Measurements from ENCODE around the gene UBAP2.
"Not testable (repeated sequence)": the region's sequence is repeated elsewhere in the genome, so short reads cannot be mapped to it uniquely, and the experiment has no call there.

Gene UBAP2

DNA sequence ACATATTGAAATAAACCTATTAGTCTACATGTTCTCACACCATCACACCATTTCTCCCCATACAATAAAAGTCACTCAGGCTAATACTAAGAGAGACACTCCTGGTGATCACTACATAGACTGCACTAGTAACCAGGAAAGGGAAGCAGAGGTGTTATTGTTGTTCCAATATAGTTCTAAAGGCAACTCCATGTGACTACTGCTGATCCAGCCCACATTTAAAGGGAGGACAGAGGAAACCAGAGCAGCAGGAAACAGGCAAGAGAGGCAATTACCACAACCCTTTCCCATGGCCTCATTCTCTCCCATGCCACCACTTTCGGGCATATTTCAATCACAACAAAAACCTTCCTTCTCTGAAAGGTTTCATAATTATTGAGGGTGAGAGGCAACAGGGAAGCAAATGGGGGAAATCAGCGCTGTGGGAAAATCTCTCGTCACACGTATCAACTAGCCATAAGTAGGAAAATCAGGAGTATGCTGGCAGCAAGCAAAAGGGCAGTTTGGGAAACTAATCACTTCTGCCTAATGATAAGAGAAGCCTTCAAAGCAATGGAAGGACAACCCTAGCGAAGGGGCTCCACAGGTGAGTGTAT lies 1.8 kb downstream of the UBAP2 start:
- DNase-seq (ENCODE audit: low spot score), result no peak

DNA sequence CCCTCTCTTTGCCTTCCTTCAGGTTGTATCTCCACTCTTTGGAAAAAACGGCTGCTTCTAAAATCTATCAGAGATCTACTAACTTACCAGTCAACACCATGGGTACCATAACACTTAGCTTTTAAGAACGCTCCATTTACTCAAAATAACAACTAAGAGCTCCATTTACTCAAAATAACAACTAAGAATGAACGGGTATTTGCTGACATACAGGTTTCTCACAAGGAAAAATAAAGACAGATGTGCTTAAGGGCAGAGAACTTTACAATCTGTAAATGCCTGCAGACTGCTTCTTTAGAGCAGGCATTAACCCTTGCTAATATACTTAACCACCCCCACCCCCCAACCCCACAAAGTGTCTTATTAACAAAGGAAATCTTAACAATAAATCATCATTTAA lies 2.8 kb downstream of the UBAP2 start:
- no peak for DNase-seq (ENCODE audit: low spot score)

DNA sequence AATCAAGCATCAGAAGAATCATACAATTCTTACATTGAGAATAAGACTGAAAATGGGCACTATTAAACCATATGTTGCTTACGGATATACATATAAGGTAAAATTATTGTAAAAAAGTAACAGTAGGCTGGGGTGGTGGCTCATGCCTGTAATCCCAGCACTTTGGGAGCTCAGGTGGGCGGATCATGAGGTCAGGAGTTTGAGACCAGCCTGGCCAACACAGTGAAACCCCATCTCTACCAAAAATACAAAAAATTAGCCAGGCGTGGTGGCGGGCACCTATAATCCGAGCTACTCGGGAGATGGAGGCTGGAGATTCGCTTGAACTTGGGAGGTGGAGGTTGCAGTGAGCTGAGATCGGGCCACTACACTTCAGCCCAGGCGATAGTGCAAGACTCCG lies 6.6 kb downstream of the UBAP2 start:
- DNase-seq (ENCODE audit: low spot score), result not testable (repeated sequence)

DNA sequence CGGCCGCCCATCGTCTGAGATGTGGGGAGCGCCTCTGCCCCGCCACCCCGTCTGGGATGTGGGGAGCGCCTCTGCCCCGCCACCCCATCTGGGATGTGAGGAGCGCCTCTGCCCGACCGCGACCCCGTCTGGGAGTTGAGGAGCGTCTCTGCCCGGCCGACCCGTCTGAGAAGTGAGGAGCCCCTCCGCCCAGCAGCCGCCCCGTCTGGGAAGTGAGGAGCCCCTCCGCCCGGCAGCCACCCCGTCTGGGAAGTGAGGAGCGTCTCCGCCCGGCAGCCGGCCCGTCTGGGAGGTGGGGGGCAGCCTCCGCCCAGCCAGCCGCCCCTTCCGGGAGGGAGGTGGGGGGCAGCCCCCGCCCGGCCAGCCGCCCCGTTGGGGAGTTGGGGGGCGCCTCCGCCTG lies 9.8 kb downstream of the UBAP2 start:
- not testable (repeated sequence) for DNase-seq (ENCODE audit: low spot score)

DNA sequence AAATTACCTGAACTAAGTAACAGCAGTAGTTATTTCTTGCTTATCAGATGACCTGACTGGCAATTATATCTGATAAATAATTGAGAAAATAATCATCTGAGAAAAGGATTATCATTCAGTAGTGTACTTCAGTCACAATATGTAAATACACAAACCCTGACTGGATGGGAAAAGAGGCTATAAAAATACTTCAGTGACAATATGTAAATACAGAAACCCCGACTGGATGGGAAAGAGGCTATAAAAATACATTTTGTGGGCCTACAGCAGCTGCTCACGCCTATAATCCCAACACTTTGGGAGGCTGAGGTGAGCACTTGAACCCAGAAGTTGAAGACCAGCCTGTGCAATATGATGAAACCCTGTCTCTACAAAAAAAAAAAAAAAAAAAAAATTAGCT lies 11.1 kb downstream of the UBAP2 start:
- DNase-seq (ENCODE audit: low spot score), result no peak

DNA sequence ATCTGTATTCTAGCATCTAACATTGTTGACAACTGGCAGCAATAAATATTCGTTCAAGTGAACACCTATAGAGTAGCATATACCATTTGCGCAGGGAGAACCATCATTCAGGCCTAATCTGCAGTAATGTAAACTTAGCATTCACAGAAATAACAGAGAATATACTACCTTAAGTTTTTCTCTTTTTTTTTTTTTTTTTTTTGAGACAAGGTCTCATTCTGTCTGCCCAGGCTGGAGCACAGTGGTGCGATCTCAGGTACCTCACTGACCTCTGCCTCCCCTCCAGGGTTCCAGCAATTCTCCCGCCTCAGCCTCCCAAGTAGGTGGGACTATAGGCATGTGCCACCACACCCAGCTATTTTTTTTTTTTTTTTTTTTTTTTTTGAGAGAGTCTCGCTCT lies 12.1 kb downstream of the UBAP2 start:
- DNase-seq (ENCODE audit: low spot score), result no peak

DNA sequence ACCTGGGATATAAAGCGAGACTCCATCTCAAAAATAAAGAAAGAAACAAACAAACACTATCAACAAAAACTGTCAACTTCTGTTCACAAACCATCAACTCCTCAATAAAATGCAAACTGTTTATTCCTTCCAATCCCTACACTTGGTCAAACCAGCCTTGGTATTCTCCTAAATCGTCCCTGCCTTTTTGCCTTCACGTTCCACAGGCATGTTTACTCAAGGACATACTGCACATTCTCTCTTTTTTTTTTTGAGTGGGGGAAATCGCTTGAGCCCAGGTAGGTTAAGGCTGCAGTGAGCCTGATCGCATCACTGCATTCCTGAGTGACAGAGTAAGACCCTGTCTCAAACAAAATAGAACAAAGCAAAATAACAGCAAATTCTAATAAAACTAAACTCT lies 13.0 kb downstream of the UBAP2 start:
- DNase-seq (ENCODE audit: low spot score), result no peak

DNA sequence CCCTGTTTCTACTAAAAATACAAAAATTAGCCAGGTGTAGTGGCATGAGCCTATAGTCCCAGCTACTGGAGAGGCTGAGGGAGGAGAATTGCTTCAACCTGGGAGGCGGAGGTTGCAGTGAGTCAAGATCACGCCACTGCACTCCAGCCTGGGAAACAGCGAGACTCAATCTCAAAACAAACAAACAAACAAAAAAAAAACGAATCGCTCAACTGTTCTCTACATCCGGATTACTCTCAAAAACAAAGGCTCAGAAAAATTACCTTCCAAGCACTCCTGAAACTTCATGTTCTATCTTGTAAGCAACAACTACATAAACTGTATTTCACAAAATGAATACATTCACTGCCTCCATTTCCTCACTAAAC lies 14.0 kb downstream of the UBAP2 start:
- DNase-seq (ENCODE audit: low spot score), result no peak

DNA sequence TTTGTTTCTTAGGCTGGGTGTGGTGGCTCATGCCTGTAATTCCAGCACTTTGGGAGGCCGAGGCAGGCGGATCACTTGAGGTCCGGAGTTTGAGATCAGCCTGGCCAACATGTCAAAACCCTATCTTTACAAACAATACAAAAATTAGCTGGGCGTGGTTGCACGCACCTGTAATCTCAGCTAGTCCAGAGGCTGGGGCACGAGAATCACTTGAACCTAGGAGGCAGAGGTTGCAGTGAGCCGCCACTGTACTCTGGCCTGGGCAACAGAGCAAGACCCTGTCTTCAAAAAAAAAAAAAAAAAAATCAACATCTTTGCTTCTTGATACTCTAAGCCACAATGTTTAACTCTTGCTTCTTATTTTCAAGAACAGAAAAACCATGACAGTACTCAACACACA lies 16.1 kb downstream of the UBAP2 start:
- no peak for DNase-seq (ENCODE audit: low spot score)

DNA sequence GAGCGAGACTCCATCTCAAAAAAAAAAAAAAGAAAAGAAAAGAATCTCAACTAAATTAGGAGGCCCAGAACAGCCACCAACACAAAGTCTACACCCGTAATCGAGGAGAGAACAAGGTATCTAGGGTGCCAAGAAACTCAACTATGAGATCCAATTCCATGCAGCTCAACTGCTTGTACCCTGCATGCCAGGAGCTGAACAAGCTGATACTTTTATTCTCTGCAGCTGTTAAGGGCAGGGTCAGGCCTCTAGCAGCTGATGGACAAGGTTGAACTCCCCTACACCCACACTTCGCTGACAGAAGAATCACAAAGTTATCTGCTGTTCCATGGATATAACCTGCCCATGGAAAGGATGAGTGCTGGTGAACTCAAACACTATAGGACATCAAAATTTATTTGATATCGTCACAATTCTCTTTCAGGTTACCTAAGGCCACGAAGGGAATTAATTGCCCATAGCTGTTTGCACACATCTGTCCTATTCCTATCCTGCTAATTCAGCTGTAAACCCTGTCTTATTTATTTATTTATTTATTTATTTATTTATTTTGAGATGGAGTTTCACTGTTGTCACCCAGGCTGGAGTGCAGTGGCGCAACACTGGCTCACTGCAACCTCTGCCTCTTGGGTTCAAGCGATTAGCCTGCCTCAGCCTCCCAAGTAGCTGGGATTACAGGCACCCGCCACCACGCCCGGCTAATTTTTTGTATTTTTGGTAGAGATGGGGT lies 20.7 kb downstream of the UBAP2 start:
- no peak for DNase-seq (ENCODE audit: low spot score)

DNA sequence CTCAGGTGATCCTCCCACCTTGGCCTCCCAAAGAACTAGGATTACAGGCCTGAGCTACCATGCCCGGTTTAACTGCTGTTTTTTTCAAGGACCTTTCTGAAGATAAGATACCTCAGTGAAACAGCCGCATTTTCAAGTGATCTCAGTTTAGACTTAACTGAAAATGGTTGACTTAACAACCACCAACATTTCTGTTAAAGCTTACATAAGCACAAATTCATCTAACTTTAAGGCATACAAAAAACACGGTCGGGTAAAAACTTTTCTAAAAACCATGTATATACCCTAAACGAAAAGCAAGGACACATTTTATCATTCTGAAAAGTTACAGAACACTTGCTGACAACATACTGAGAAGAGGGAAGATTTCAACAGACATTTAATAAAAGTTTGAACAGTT lies 22.9 kb downstream of the UBAP2 start:
- no peak for DNase-seq (ENCODE audit: low spot score)

DNA sequence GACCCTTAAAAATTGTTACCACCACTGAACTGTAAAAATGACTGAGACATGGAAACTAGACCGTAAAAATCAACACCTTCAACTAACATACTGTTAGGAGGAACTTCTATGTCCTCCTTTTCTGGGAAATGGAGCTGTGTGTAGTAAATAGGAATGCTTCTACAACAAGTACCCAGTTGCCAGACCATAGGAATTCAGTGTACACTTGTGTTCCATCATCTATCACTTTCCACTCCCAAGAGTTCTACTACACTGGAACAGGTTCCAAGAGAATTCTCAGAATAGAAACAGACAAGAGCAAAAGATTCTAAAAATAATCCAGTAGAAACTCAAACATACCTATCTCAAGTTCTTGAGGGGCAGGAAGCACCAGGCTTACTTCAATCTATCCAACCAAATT lies 23.6 kb downstream of the UBAP2 start:
- DNase-seq (ENCODE audit: low spot score), result peak; percentile 12

DNA sequence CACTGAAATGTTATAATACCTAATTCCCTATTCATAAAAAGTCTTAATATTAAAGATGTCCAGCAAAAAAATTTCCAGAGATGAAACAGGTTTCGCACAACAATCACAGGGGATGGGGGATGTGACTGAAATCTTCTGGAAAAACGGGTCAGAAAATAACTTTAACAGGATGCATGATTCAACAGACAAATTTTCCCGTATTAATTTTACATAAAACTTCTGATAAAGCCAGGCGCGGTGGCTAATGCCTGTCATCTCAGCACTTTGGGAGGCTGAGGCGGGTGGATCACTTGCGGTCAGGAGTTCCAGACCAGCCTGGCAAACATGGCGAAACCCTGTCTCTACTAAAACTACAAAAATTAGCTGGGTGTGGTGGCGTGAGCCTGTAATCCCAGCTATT lies 24.2 kb downstream of the UBAP2 start:
- DNase-seq (ENCODE audit: low spot score), result not testable (repeated sequence)

DNA sequence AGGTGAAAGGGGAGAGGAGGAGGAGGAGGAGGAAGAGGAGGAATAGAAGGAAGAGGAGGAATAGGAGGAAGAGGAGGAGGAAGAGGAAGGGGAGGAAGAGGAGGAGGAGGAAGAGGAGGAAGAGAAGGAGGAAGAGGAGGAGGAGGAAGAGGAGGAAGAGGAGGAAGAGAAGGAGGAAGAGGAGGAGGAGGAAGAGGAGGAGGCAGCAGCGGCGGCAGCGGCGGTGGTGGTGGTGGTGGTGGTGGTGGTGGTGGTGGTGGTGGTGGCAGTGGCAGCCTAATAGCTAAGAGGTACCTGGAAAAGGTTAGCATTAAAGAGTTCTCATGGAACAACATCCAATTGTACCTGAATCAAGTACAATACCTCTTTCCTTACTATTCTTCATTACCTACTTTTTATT lies 32.5 kb downstream of the UBAP2 start:
- no peak for DNase-seq (ENCODE audit: low spot score)

DNA sequence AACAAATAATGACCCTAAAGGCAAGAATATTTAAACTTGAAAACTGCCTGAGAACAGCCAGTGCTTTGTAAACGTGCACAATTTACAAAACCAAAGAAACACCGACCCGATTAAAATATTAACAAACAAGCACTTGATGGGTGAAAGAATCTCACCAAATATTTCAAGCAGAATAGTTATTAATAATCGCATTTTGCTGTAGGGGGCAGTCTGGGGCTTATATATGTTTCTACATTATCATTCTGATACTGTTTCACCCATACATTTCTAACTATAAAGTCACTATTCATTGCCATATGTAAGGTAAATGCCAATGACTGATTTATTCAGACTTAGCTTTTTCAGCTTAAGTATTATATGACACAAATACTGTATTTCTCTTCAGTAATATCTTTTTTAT lies 37.7 kb downstream of the UBAP2 start:
- no peak for DNase-seq (ENCODE audit: low spot score)

DNA sequence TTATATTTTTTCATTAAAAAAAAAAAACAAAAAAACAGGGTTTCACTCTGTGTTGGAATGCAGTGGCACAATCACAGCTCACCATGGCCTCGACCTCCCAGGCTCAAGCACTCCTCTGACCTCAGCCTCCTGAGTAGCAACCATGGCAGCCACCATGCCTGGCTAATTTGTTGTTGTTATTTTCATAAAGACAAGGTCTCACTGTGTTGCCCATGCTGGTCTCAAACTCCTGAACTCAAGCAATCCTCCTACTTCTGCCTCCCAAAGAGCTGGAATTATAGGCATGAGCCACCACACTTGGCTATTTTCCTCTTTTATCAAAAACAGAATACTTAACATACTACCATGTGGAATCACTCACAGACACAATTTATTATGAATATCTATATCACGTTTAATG lies 46.7 kb downstream of the UBAP2 start:
- no peak for DNase-seq (ENCODE audit: low spot score)

DNA sequence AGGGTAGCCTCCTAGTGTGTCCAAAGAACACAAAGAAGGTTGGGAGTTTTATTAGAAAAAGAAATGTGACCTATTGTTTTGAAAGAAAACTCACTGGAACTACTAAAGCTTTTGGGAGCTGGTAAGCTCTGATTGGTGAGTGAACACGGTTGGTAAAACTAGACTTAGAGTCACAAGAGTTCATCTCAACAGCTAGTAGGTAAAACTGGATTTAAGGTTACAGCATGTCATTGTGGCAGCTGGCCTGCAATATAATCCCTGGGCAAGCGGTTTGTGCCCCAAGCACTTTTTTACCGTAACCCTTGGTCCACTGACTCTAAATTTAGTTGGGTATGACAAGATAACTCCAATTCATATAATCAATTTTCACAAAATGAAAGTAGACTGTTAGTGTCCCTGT lies 47.4 kb downstream of the UBAP2 start:
- no peak for DNase-seq (ENCODE audit: low spot score)

DNA sequence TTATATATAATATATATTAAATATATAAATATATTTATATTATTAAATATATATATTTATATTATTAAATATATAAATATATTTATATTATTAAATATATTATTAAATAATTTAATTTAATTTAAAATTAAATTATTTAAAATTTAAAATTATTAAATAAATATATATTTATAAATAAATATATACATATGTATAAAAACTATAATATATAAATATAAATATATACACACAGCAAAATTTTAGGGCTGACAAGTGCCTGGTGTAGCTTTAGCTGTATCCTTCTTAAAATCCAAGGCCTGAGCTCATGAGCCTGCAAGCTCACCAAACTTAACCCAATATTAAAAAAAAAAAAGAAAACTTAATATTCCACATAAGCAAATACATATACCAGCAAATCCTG lies 53.2 kb downstream of the UBAP2 start:
- DNase-seq (ENCODE audit: low spot score), result no peak

DNA sequence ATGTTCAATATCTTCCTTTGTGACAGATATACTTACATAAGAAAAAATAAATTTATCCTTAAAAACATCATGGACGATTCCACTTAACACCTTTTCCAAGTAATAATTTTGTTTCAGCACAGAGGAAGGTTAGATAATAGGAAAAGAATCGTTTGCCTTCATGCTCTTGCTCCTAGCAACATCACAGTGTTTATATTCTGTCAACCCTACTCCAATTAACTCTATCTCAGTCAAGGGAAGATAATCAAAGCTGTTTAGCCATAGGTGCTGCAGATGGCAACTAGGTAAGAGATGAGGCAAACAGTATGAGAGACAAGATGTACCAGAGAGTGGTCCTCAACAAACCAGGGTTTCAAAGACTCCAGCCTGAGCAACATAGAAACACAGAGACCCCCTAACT lies 55.6 kb downstream of the UBAP2 start:
- DNase-seq (ENCODE audit: low spot score), result no peak

DNA sequence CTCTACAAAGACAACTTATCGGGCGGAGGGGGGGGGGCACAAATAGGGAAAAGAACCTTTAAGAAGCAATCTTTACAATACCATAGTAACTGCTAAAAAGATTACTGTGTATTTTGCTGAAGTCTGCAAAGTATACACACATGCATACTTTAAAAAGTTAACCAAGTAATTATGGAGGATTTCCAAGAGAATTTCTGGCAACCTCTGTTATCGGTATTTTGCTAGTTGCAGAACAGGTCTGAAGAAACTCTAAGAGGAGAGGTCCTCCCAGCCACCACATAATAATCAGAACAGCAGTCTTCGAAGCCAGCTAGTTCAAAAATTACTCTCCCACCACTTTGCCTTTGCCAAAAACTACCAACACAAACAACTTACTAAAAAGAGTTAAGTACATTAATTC lies 56.1 kb downstream of the UBAP2 start:
- DNase-seq (ENCODE audit: low spot score), result no peak

DNA sequence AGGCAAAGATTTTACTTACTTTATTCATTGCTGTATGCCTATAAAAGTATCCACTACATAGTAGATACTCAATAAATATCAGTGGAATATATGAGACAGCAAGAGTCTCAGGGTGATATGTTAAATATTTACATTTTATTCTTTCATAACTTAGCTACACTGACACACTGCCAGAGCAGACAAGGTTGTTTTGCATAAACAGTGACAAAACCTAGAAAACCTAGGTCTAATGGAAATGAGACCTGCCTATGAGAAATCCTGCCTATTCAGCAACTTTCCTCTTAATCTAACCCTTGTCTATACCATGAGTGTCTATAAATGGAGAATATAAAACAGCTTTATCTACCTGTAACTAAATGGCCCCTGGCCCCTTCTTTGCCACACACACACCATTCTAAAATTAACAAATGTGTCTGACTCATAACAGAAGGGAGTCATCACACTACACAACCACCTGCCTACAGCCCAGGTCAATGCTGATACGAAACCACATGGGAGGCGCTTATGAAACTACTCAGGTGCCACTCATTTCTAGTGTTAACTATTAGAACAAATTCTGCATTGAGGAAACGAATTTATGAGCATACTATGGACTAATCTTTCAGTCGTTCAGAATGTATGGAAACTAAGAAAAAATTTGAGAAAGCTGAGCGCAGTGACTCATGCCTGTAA lies 60.3 kb downstream of the UBAP2 start:
- no peak for DNase-seq (ENCODE audit: low spot score)

DNA sequence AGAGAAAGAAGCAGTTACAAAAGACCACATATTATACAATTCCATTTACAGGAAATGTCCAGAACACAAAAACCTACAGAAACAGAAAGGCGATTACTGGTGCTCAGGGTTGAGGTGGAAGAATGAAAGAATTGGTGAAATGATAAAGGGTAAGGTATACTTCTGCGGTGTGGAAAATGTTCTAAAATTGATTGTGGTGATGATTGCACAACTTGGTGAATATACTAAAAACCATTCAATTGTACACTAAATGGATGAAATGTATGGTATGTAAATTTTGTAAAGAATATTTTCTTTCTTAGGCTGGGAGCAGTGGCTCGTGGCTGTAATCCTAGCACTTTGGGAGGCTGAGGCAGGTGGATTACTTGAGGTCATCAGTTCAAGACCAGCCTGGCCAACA lies 72.3 kb downstream of the UBAP2 start:
- no peak for DNase-seq (ENCODE audit: low spot score)

DNA sequence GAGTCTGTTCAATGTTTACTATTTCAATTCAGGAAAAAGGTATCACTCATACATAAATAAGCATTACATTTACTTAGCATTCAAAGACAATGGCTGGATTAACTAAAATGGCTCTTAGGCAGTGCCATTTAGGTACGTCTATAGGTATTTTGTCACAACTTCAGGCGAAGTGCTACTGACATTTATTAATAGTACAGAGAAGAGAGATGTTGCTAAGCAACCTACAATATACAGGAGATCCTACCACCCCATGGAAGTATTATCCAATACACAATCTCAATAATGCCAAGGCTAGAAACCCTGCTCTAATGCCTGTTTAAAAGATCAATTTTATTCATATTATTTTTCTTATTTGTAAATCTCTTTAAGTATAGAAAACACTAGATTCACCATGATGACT lies 76.0 kb downstream of the UBAP2 start:
- DNase-seq (ENCODE audit: low spot score), result no peak
